COLO829 (cell line): Measurements from ENCODE around the gene ALG6.
"Not testable (repeated sequence)": the region's sequence is repeated elsewhere in the genome, so short reads cannot be mapped to it uniquely, and the experiment has no call there.

Experiments used
- DNase-seq: peaks from one replicate; pipeline ENCODE4 v3.0.0; 2012; ENCODE audit warnings: low spot score

Gene ALG6

GRCh38 chr1:63414691-63415365 lies 47.4 kb downstream of the ALG6 start:
- peak; percentile 59 for DNase-seq

GRCh38 chr1:63418101-63418500 lies 50.7 kb downstream of the ALG6 start:
- no peak for DNase-seq

DNA sequence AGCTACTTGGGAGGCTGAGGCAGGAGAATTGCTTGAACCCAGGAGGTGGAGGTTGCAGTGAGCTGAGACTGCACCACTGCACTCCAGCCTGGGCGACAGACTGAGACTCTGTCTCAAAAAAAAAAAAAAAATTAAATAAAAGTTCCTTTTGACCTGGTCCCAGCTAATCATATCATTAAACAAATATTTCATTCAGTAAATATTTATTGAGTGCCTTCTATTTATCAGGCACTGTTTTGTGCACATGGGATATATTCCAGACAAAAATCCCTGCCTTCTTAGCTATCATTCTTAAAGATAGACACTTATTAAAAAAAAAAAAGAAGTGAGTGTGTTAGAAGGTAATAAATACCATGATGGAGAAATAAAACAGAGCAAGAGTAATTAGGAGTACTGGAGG lies 53.3 kb downstream of the ALG6 start:
- DNase-seq, result not testable (repeated sequence)

DNA sequence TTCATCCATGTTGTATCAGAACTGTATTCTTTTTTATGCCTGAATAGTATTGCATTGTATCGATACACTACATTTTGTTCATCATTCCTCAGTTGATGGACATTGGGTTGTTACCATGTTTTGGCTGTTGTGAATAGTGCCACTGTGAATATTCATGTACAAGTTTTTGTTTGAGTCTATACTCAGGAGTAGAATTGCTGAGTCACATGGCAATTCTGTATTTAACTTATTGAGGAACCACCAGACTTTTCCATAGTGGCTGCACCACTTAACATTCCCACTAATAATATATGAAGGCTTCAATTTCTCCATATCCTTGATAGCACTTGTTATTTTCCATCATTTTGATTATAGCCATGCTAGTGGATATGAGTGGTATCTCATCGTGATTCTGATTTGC lies 56.2 kb downstream of the ALG6 start:
- DNase-seq, result no peak

DNA sequence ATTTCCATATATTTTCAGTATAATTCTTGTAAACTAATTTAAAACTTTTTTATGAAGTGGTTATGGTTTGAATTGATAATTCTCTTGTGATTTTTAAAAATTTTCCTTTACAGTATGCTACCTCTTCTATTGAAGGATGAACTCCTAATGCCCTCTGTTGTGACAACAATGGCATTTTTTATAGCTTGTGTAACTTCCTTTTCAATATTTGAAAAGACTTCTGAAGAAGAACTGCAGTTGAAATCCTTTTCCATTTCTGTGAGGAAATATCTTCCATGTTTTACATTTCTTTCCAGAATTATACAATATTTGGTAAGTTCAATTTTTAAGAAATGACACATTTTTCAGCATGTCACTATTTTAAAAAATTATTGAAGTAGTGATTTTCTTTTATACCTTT lies 61.4 kb downstream of the ALG6 start:
- no peak for DNase-seq

GRCh38 chr1:63429281-63429680 lies 61.9 kb downstream of the ALG6 start:
- DNase-seq, result no peak

- no peak for DNase-seq
Measured at GRCh38 chr1:63435161-63435560, 67.7 kb downstream of the ALG6 start.

DNA sequence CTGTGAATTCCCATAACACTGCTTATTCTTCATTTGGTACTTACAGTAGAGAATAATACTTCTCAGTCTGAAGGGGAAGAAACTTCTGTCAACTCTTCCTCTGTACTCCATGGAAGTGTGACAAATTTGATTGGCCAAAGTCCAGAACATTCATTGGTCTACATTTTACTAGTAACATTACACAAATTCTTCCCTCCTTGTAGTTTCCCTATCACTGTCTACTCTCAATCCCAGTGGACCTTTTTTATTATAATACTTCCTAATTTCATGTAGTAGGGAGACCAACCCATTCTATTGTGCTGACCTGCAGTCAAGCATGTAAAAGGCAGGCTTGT lies 74.7 kb downstream of the ALG6 start:
- no peak for DNase-seq

GRCh38 chr1:63448731-63449246 lies 81.4 kb downstream of the ALG6 start:
- no peak for DNase-seq

- DNase-seq, result no peak
Measured at GRCh38 chr1:63450416-63450815, 83.0 kb downstream of the ALG6 start.

GRCh38 chr1:63453232-63453631 lies 85.8 kb downstream of the ALG6 start:
- DNase-seq, result no peak

- DNase-seq, result no peak
Measured at GRCh38 chr1:63454269-63454668, 86.8 kb downstream of the ALG6 start.

DNA sequence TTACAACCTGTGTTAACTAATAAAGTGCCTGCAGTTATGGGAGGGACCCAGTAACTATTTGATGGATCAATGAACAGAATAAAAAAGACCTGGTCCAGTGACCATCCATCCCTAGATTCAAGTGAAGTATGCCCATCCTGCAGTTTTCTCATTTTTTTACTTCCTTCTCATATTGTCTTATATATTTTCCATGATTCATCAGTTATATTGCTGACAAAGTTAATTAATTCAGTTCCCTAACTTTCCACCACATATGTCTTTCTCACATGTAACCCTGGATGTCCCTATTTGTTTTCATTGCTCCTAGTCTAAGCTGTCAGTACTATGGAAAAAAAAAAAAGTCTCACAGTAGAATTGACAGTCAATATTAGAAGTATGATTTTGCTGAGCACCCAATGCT lies 91.3 kb downstream of the ALG6 start:
- no peak for DNase-seq

GRCh38 chr1:63461661-63462230 lies 94.3 kb downstream of the ALG6 start:
- no peak for DNase-seq

GRCh38 chr1:63463248-63463647 lies 95.8 kb downstream of the ALG6 start:
- no peak for DNase-seq

DNA sequence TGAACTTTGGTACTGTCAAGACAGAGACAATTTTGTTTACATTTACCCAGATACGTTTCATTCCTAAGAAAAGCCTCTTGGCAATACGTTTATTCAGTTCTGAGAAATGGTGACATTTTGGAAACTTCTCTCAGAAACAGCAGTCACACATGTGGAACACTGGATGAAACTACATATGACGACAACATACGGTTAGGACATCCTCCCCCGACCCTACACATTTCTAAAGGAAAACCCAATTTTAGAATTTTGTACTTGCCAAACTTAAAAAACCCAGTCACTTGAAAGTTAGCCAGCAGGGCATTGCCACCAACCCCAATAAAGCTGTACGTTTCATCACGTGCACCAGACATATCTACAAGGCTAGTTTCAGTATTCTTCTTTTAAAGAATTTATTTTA lies 98.8 kb downstream of the ALG6 start:
- no peak for DNase-seq

- no peak for DNase-seq
Measured at GRCh38 chr1:63466759-63467158, 99.3 kb downstream of the ALG6 start.

DNA sequence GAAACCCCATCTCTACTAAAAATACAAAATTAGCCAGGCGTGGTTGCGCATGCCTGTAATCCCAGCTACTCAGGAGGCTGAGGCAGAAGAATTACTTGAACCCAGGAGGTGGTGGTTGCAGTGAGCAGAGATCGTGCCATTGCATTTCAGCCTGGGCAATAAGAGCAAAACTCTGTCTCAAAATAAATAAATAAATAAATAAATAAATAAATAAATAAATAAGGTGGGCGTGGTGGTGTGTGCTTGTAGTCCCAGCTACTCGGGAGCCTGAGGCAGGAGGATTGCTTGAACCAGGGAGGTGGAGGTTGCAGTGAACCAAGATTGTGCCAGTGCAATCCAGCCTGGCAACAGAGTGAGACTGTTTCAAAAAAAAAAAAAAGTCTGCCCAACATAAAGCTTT lies 101.3 kb downstream of the ALG6 start:
- not testable (repeated sequence) for DNase-seq

DNA sequence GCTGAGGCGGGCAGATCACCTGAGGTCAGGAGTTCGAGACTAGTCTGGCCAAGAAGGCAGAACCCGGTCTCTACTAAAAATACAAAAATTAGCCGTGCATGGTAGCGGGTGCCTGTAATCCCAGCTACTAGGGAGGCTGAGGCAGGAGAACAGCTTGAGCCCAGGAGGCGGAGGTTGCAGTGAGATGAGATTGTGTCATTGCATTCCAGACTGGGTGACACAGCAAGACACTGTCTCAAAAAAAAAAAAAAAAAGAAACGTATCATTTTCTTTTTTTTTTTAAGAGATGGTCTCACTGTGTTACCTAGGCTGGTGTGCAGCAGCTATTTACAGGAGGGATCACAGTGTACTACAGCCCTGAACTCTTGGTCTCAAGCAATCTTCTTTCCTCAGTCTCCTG lies 108.3 kb downstream of the ALG6 start:
- DNase-seq, result no peak

DNA sequence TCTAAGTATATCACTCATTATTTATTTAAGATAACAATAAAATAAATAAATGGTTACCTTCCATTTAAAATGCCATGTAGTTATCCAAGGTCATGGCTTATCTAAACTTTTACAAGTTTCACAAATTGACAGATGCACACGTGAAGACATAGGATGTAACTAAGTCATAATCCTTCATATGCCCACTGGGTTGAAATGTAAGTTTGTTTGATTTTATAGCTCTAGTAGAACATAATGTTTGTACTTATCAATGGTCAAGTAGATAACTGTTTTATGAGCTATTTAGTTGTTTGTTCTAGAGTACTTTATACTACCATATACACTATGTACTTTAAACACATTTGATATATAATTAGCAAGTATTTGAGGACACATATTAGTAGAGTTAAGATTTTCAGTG lies 112.6 kb downstream of the ALG6 start:
- DNase-seq, result no peak

DNA sequence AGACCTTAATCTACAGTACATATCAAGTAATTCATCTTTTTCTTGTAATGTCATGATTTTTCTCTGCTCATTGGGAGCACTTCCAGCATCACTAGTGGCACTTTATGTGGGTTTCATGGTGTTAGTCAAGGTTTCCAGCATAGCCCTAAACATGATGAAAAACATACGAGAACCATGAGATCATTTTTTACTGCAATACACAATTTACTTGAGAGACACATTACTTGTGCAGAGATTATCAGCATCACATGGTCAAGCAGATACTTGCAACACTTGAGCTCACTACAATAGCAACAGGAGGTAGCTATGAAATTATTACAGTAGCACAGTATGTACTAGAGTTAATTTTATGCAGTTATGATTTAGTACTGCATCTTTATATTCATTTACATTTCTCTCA lies 119.2 kb downstream of the ALG6 start:
- no peak for DNase-seq

DNA sequence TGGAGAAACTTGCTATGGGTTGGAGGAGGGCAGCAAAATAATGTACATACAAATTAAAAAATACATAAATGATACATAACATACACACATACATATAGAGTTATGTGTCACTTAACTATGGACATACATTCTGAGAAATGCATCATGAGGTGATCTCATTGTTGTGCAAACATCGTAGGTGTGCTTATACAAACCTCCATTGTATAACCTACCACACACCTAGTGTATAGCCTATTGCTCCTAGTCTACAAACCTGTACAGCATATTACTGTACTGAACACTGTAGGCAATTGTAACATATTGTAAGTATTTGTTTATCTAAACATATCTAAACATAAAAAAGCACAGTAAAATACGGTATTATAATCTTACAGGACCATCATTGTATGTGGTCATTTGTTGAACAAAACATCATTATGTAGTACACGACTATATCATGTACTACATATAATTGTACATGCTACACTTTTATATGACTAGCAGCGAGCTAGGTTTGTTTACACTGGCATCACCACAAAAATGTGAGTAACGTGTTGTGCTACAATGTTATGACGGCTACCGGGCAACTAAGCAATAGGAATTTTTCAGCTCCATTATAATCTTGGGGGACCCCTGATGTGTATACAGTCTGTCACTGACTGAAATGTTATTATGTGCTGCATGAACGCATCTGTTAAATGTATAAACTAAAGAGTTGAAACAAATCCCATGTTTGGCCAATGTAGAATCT lies 120.1 kb downstream of the ALG6 start:
- no peak for DNase-seq
